Central memory CD8-positive, alpha-beta T cell (primary cell): ENCODE results near the gene STRADB.
"Not testable (repeated sequence)": the region's sequence is repeated elsewhere in the genome, so short reads cannot be mapped to it uniquely, and the experiment has no call there.

ENCODE experiments used
- ATAC-seq: fragments of 150-1000 bp; cut with Tn5 transposase; replicated peaks from 2 replicates; pipeline ENCODE4 v1.10.0; 2022; ENCODE audit warnings: mild to moderate bottlenecking, moderate FRiP score, moderate number of reproducible peaks; ENCODE audit not compliant: poor library complexity, severe bottlenecking; ENCODE audit errors: extremely low read depth
- DNase-seq, 2 donors: peaks; one replicate each; pipeline ENCODE4 v3.0.0; 2021; ENCODE audit warnings: low spot score in 2 of 2
- H3K27ac Mint-ChIP-seq: one replicate; pipeline ENCODE4 v1.8.0; 2022; ENCODE audit warnings: low read depth, mild to moderate bottlenecking, moderate library complexity, mixed read lengths
- H3K27me3 Mint-ChIP-seq: one replicate; pipeline ENCODE4 v1.8.0; 2022; ENCODE audit warnings: mixed read lengths
- H3K36me3 Mint-ChIP-seq: one replicate; pipeline ENCODE4 v1.8.0; 2022; ENCODE audit warnings: mild to moderate bottlenecking, moderate library complexity, mixed read lengths; ENCODE audit not compliant: insufficient read depth
- H3K4me1 Mint-ChIP-seq: one replicate; pipeline ENCODE4 v1.8.0; 2022; ENCODE audit warnings: mixed read lengths
- H3K4me3 Mint-ChIP-seq: one replicate; pipeline ENCODE4 v1.8.0; 2022; ENCODE audit warnings: mild to moderate bottlenecking, moderate library complexity, mixed read lengths
- H3K9me3 Mint-ChIP-seq: one replicate; pipeline ENCODE4 v1.8.0; 2022; ENCODE audit warnings: mixed read lengths

STRADB gene

DNA sequence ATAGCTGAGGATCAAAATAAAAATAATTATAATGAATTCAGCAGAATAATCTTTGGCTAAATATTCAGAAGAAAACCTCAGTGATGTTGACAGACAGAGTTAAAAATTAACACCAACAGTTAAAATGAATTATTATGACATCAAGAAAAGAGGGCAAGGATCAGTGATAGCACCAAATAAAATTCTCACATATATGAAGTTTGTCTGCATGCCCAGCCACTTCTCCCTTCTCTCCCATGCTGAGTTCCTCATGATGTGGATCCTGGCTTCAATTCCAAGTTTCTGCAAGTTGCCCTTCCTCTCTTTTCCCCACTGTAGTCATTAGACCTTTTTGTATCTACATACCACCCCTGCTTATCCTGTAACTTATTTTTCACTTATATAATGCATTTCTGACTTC lies 6.8 kb downstream of the STRADB start:
- Mint-ChIP-seq H3K27ac (no peak overlapping the region), H3K9me3 (no peaks in the 10 kb centered on the region), H3K4me3 (no peak overlapping the region), H3K4me1 (peaks cover 18% of the 10 kb centered on the region), H3K36me3 (peaks cover 11% of the 10 kb centered on the region), H3K27me3 (no peaks in the 10 kb centered on the region)
- ATAC-seq (no peak), DNase-seq (no peak)

DNA sequence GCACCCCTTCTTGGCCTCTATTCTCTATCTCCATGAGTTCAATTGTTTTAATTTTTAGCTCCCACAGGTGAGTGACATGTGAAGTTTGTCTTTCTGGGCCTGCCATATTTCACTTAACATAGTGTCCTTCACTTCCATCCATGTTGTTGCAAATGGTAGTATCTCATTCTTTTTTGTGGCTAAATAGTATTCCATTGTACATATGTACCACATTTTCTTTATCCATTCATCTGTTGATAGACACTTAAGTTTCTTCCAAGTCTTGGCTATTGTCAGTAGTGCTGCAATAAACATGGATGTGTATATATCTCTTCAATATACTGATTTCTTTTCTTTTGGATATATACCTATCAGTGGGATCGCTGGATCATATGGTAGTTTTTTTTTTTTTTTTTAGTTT lies 9.0 kb downstream of the STRADB start:
- no peak overlapping the region for H3K4me3 Mint-ChIP-seq
- no peaks in the 10 kb centered on the region for H3K27me3 Mint-ChIP-seq
- peaks cover 13% of the 10 kb centered on the region for H3K36me3 Mint-ChIP-seq
- no peak overlapping the region for H3K27ac Mint-ChIP-seq
- H3K4me1 Mint-ChIP-seq: peaks cover 11% of the 10 kb centered on the region
- DNase-seq (no peak), ATAC-seq (no peak)
- no peaks in the 10 kb centered on the region for H3K9me3 Mint-ChIP-seq

DNA sequence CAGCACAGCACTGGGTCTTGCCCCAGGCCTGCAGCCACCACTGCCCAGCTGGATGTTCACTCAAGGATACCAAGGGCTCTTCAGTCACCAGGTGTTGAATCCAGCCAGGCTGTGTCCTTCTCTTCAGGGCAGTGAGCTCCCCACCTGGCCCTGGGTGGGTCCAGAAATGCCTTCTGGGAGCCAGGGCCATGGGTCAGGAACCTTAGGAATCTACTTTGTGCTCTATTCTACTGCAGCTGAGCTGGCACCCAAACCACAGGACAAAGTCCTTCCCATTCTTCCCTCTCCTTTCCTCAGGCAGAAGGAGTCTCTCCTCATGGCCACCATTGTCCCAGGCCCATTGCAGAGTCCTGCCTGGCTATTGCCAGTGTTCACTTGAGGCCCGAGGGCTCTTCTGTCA lies 13.0 kb downstream of the STRADB start:
- peaks cover 11% of the 10 kb centered on the region for H3K4me1 Mint-ChIP-seq
- ATAC-seq (no peak), DNase-seq (no peak)
- H3K27me3 Mint-ChIP-seq: no peaks in the 10 kb centered on the region
- no peak overlapping the region for H3K27ac Mint-ChIP-seq
- H3K4me3 Mint-ChIP-seq: no peak overlapping the region
- H3K9me3 Mint-ChIP-seq: no peaks in the 10 kb centered on the region
- H3K36me3 Mint-ChIP-seq: peaks cover 15% of the 10 kb centered on the region

DNA sequence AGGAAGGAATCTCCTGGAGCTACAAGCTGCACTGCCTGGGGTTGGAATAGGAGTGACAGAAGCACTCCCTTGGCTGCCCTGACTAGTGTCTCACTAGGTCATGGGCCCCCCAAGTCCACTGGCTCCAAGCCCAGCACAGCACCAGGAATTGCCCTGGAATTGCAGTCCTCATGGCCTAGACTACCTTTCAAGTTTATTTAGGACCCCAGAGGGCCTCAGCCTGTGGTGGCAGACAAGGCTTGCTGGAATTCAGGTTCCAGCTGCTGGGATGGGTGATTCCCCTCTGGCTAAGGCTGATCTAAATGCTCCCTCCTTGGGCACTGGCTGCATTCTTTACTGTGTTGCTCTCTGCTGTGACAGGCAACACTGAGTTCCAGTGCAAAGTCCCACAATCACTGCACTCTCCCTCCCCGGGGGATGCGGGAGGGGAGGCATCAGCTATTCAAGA lies 14.0 kb downstream of the STRADB start:
- ATAC-seq (no peak), DNase-seq (no peak)
- Mint-ChIP-seq H3K27me3 (no peaks in the 10 kb centered on the region), H3K27ac (no peak overlapping the region), H3K9me3 (no peaks in the 10 kb centered on the region), H3K4me1 (peaks cover 11% of the 10 kb centered on the region), H3K36me3 (peaks cover 18% of the 10 kb centered on the region), H3K4me3 (no peak overlapping the region)

DNA sequence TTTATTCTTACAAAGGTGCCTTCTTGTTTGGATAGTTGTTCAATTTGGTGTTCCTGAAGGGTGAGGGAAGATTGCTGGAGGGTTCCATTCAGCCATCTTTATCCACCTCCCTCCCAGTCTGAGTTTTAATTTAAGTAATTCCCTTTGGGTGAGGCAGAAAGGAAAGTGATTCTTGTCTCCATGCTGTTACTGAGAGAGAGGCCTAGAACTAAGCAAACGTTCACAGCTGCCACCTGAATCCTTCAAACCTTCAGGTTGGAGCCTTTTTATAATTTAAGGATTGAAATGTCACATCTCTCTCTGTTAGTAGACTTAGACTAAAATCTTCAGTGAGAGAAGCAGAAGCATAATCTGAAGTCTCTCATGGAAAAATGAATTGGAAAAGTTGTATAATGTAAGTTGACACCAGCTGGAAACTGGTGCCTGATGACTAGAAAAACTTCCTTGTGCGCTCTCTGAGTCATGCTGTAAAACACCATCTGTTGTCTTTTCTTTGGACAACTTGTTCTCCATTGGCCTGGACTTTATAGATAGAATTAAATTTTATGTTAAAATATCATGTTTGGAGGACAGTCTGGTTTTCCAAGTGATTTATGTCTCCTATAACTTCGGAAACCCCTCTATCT lies 14.6 kb downstream of the STRADB start:
- H3K36me3 Mint-ChIP-seq: peaks cover 20% of the 10 kb centered on the region
- DNase-seq: no peak
- no peak overlapping the region for H3K4me3 Mint-ChIP-seq
- H3K27ac Mint-ChIP-seq: no peak overlapping the region
- H3K9me3 Mint-ChIP-seq: no peaks in the 10 kb centered on the region
- peaks cover 11% of the 10 kb centered on the region for H3K4me1 Mint-ChIP-seq
- ATAC-seq: no peak
- H3K27me3 Mint-ChIP-seq: no peaks in the 10 kb centered on the region

DNA sequence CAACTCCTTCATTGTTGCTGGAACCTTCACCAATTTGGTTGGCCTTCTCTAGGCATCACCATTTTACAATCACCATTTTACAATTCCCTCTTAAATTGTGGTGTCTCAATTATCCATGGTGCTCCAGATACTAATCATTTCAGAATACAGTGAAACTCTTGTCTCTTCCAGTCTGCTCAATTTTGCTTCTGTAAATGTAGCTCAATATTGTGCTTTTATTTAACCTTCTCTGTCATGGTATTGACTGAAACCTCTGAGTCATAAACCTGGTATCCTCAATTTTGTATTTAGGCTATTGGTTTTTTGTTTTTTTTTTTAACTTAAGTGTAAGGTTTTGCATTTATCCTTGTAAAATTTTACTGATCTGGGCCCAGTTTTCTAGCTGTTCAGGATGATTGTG lies 16.1 kb downstream of the STRADB start:
- Mint-ChIP-seq H3K4me1 (no peaks in the 10 kb centered on the region), H3K9me3 (no peaks in the 10 kb centered on the region), H3K27ac (no peak overlapping the region), H3K36me3 (peaks cover 13% of the 10 kb centered on the region), H3K4me3 (no peak overlapping the region), H3K27me3 (no peaks in the 10 kb centered on the region)
- DNase-seq: no peak
- no peak for ATAC-seq

DNA sequence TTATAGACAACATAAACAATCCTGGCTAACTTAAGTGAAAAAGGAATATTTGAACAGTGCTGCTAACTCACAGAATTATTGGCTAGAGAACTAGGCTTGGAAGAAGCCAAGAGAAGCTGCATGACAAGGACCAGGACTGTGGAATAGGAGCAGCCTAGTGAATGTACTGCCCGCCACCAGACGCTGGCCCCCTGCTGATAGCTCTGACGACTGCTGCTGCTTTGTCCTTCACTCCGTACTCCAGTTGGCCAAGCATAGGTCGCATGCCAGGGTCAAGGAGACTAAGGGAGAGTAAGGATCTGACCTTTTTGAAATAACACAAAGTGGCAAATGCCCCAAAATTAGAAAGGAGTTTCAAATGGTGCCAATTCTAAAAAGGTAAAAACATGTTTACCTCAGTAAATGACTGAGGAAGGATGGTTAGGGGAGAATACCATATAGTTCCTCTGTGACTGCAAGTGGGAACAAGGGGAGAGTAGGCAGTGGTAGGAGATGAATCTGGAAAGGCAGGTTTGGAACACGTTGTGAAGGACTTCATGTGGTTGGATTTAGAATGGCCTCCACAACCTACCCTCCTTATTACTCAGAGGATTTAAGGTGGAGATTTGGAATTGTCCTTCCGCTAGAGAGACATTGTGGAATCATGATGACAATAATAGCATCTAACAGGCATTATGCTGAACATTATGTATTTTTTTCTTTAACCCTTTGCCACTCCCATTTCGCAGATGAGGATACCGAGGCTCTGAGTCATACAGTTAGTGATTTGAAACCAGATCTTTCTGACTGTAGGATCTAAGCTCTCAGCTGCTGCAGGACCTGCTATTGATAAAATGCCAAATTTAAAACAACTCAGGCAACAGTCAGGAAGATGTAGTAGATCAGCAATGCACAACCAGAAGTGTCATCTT lies 19.5 kb downstream of the STRADB start:
- Mint-ChIP-seq H3K9me3 (no peaks in the 10 kb centered on the region), H3K4me3 (no peak overlapping the region), H3K4me1 (no peaks in the 10 kb centered on the region), H3K36me3 (peaks cover 17% of the 10 kb centered on the region), H3K27me3 (no peaks in the 10 kb centered on the region), H3K27ac (no peak overlapping the region)
- DNase-seq: no peak
- ATAC-seq: no peak

DNA sequence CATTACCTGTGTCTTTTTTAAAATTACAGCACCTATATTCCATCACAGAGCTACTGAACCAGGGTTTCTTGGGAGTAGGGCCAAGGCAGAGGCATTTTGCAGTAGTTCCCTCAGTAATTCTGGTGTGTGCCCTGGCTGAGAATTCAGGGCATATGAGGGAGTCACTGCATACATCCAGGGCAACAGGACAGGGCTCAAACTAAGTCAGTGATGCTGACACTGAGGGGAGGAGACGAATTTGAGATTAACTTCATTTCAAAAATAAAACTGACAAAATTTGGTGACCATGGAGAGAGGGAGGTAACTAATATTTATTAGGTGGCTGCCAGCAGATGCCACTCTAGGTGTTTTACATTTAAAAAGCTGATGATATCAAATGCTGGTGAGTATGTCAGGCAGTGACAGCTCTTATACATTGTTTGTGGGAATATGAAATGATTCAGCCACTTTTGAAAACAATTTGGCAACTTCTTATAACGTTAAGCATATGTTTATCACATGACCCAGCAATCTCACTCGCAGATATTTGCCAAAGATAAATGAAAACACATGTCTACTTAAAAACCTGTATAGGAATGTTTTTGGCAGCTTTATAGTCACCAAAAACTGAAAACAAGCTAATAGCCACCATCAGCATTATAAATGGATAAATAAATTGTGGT lies 20.3 kb downstream of the STRADB start:
- DNase-seq (no peak), ATAC-seq (no peak)
- no peaks in the 10 kb centered on the region for H3K4me1 Mint-ChIP-seq
- peaks cover 17% of the 10 kb centered on the region for H3K36me3 Mint-ChIP-seq
- no peaks in the 10 kb centered on the region for H3K27me3 Mint-ChIP-seq
- H3K27ac Mint-ChIP-seq: no peak overlapping the region
- H3K4me3 Mint-ChIP-seq: no peak overlapping the region
- H3K9me3 Mint-ChIP-seq: no peaks in the 10 kb centered on the region

DNA sequence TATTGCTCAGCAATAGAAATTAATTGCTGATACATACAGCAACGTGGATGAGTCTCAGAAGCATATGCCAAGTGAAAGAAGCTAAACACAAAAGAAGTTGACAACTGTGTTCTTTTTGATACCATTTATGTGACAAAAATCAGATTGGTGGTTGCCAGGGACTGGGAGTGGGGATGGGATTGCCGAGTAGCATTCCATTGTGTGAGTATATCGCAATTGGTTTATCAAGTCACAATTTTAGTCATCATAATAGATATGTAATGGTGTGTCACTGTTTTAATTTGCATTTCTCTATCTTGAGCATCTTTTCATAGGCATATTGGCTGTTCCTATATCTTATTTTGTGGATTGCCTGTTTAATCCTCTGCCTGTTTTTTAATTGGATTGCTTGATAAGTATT lies 20.9 kb downstream of the STRADB start:
- Mint-ChIP-seq H3K27me3 (no peaks in the 10 kb centered on the region), H3K4me3 (no peak overlapping the region), H3K9me3 (no peaks in the 10 kb centered on the region), H3K4me1 (no peaks in the 10 kb centered on the region), H3K27ac (no peak overlapping the region), H3K36me3 (peaks cover 15% of the 10 kb centered on the region)
- DNase-seq (no peak), ATAC-seq (no peak)

DNA sequence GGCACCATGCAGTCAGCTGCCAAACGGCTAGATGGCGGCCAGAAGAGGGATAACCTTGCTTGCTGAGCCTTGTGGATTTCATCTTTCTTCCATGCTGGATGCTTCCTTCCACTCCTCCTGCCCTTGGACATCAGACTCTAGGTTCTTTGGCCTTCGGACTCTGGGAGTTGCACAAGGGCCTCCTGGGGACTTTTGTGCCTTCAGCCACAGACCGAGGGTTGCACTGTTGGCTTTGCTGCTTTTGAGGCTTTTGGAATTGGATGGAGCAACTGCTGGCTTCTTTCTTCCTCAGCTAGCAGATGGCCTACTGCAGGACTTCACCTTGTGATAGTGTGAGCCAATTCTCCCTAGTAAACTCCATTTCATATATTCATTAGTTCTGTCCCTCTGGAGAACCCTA lies 31.0 kb downstream of the STRADB start:
- H3K27ac Mint-ChIP-seq: no peak overlapping the region
- H3K27me3 Mint-ChIP-seq: no peaks in the 10 kb centered on the region
- peaks cover 7% of the 10 kb centered on the region for H3K36me3 Mint-ChIP-seq
- no peaks in the 10 kb centered on the region for H3K4me1 Mint-ChIP-seq
- DNase-seq (no peak), ATAC-seq (no peak)
- no peak overlapping the region for H3K4me3 Mint-ChIP-seq
- no peaks in the 10 kb centered on the region for H3K9me3 Mint-ChIP-seq

DNA sequence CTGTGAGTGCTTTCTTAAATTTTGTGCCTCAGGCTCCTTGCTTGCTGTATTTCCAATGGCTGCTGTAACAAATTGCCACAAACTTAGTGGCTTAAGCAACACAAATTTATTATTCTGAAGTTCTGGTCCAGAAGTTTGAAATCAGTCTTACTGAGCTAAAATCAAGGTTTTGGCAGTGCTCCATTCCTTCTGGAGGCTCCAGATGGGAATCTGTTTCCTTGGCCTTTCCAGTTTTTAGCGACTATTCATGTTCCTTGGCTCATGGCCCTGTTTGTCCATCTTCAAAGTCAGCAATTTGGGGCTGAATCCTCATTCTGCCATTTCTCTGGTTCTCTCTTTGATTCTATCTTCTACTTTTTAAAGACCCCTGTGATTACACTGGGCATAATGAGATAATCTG lies 31.8 kb downstream of the STRADB start:
- Mint-ChIP-seq H3K27ac (no peak overlapping the region), H3K36me3 (peaks cover 3% of the 10 kb centered on the region), H3K4me1 (no peaks in the 10 kb centered on the region), H3K9me3 (no peaks in the 10 kb centered on the region), H3K27me3 (no peaks in the 10 kb centered on the region), H3K4me3 (no peak overlapping the region)
- DNase-seq: no peak
- ATAC-seq: no peak

DNA sequence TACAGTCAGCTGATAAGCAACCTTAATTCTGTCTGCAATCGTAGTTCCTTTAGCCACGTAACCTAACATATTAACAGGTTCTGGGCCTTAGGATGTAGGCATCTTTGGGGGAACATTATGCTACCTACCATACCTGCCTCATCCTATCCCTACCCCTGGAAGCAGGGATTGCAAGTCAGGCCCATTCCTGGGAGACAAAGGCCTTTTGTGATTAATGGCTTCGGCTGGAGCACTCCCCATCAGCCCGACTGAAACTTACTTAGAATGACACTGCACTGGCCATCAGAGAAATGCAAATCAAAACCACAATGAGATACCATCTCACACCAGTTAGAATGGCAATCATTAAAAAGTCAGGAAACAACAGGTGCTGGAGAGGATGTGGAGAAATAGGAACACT lies 32.2 kb downstream of the STRADB start:
- not testable (repeated sequence) for H3K27ac Mint-ChIP-seq, H3K4me3 Mint-ChIP-seq, H3K4me1 Mint-ChIP-seq, ATAC-seq, DNase-seq, H3K9me3 Mint-ChIP-seq, H3K36me3 Mint-ChIP-seq, H3K27me3 Mint-ChIP-seq

DNA sequence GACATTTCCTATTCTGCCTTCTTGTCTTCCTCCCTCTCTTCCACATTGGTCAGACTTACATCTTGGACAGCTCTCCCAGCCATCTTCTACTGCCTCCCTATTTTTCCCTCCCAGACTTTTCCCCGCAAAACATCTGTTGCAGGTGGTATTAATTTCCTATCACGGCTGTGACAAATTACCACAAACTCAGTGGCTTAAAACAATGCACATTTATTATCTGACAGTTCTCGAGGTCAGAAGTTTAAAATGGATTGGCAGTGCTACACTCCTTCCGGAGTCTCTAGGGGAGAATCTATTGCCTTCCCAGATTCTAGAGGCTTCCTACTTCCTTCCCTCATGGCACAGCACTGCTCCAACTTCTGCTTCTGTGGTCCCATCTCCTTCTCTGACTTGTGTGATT lies 33.3 kb downstream of the STRADB start:
- no peaks in the 10 kb centered on the region for H3K27me3 Mint-ChIP-seq
- H3K27ac Mint-ChIP-seq: no peak overlapping the region
- no peak for DNase-seq
- H3K4me3 Mint-ChIP-seq: no peak overlapping the region
- H3K4me1 Mint-ChIP-seq: no peaks in the 10 kb centered on the region
- ATAC-seq: no peak
- no peaks in the 10 kb centered on the region for H3K36me3 Mint-ChIP-seq
- no peaks in the 10 kb centered on the region for H3K9me3 Mint-ChIP-seq
